BLaER1 treated with 17β-estradiol and CSF1 and Interleukin-3, amounts not matched to agents 10 nM and 100 nM (cell line): ENCODE measurements around the gene CPZ.

Source experiments
- H3K27ac ChIP-seq, 11 experiments: shearing (Covaris generic); formaldehyde crosslinking; 2 replicates each; pipeline ENCODE4 v1.8.1; 2022
- H3K27me3 ChIP-seq, 11 experiments: shearing (Covaris generic); formaldehyde crosslinking; 2 replicates each; pipeline ENCODE4 v1.8.1; 2022
- H3K36me3 ChIP-seq, 11 experiments: shearing (Covaris generic); formaldehyde crosslinking; 2 replicates each; pipeline ENCODE4 v1.8.1; 2022
- H3K4me1 ChIP-seq, 10 experiments: shearing (Covaris generic); formaldehyde crosslinking; 2 replicates each; pipeline ENCODE4 v1.8.1; 2022
- H3K4me2 ChIP-seq, 11 experiments: shearing (Covaris generic); formaldehyde crosslinking; 2 replicates each; pipeline ENCODE4 v1.8.1; 2022
- H3K4me3 ChIP-seq, 10 experiments: shearing (Covaris generic); formaldehyde crosslinking; 2 replicates each; pipeline ENCODE4 v1.8.1; 2022
- H3K9ac ChIP-seq, 11 experiments: shearing (Covaris generic); formaldehyde crosslinking; 2 replicates each; pipeline ENCODE4 v1.8.1; 2022
- H3K9me3 ChIP-seq, 11 experiments: shearing (Covaris generic); formaldehyde crosslinking; replicated peaks in 1 of 11; 2 replicates each; pipeline ENCODE4 v1.8.1; 2022
- H4K20me1 ChIP-seq, 11 experiments: shearing (Covaris generic); formaldehyde crosslinking; 2 replicates each; pipeline ENCODE4 v1.8.1; 2022
- Cebpa-rat ChIP-seq, 11 experiments: shearing (Covaris generic); IDR thresholded peaks; 2 replicates each; pipeline ENCODE4 v1.8.1; 2022

CPZ gene

GRCh38 chr4:8612646-8613045 lies 20.1 kb downstream of the CPZ start:
- peaks cover 9 to 94% (median 73%) of the 10 kb centered on the region in 10 experiments for H3K4me1 ChIP-seq
- H3K9me3 ChIP-seq: no peaks in the 10 kb centered on the region
- H3K27me3 ChIP-seq: peaks cover 0 to 46% (median 23%) of the 10 kb centered on the region in 11 experiments; a peak in 17 of 22 replicates
- no peak for TF ChIP-seq Cebpa-rat (IDR thresholded peaks at IDR 0.05)
- H3K4me3 ChIP-seq: no peak overlapping the region
- H3K4me2 ChIP-seq: peak overlapping the region in 6 of 11 experiments; percentile 1 to 54 (median 36); a peak in 9 of 22 replicates
- no peak overlapping the region for H3K27ac ChIP-seq
- H3K9ac ChIP-seq: no peak overlapping the region
- no peaks in the 10 kb centered on the region for H3K36me3 ChIP-seq
- peaks cover 0 to 54% (median 11%) of the 10 kb centered on the region in 11 experiments; a peak in 12 of 22 replicates for H4K20me1 ChIP-seq

- TF ChIP-seq Cebpa-rat (IDR thresholded peaks at IDR 0.05): no peak
- Histone ChIP-seq H3K4me2 (peak overlapping the region in 10 of 11 experiments; percentile 51 to 86 (median 66); a peak in 17 of 22 replicates), H3K9me3 (no peaks in the 10 kb centered on the region), H3K27me3 (peaks cover 0 to 40% (median 26%) of the 10 kb centered on the region in 11 experiments; a peak in 17 of 22 replicates), H3K9ac (0 out of 22 replicates have a peak overlapping the region, but pooled peaks of 2 of the 11 experiments have one; percentile 13 to 14), H3K27ac (no peak overlapping the region), H3K4me3 (no peak overlapping the region), H3K4me1 (peaks cover 9 to 84% (median 64%) of the 10 kb centered on the region in 10 experiments), H4K20me1 (peaks cover 0 to 46% (median 9%) of the 10 kb centered on the region in 11 experiments; a peak in 11 of 22 replicates), H3K36me3 (no peaks in the 10 kb centered on the region)
These were observed 21.1 kb downstream of the CPZ start for GRCh38 chr4:8613421-8614364.

GRCh38 chr4:8614365-8615193 lies 22.0 kb downstream of the CPZ start:
- TF ChIP-seq Cebpa-rat (IDR thresholded peaks at IDR 0.05): no peak
- Histone ChIP-seq H3K4me1 (peaks cover 9 to 75% (median 56%) of the 10 kb centered on the region in 10 experiments), H3K4me3 (no peak overlapping the region), H4K20me1 (peaks cover 0 to 39% (median 5%) of the 10 kb centered on the region in 11 experiments; a peak in 11 of 22 replicates), H3K9me3 (no peaks in the 10 kb centered on the region), H3K27ac (no peak overlapping the region), H3K36me3 (no peaks in the 10 kb centered on the region), H3K9ac (peak overlapping the region in 2 of 11 experiments; percentile 11 to 13; a peak in 1 of 22 replicates), H3K4me2 (peak overlapping the region; percentile 51 to 86 (median 63)), H3K27me3 (peaks cover 0 to 32% (median 26%) of the 10 kb centered on the region in 11 experiments; a peak in 17 of 22 replicates)

GRCh38 chr4:8615366-8615765 lies 22.8 kb downstream of the CPZ start:
- no peak overlapping the region for H3K4me3 ChIP-seq
- peaks cover 0 to 30% (median 24%) of the 10 kb centered on the region in 11 experiments; a peak in 16 of 22 replicates for H3K27me3 ChIP-seq

GRCh38 chr4:8615921-8616787 lies 23.6 kb downstream of the CPZ start:
- H3K9me3 ChIP-seq: no peaks in the 10 kb centered on the region
- no peak for TF ChIP-seq Cebpa-rat (IDR thresholded peaks at IDR 0.05)
- no peak overlapping the region for H3K9ac ChIP-seq
- no peak overlapping the region for H3K4me3 ChIP-seq
- H3K4me2 ChIP-seq: peak overlapping the region in 8 of 11 experiments; percentile 57 to 86 (median 76); a peak in 13 of 22 replicates
- peaks cover 9 to 59% (median 40%) of the 10 kb centered on the region in 10 experiments for H3K4me1 ChIP-seq
- H3K36me3 ChIP-seq: no peaks in the 10 kb centered on the region
- H3K27me3 ChIP-seq: peaks cover 0 to 30% (median 21%) of the 10 kb centered on the region in 11 experiments; a peak in 16 of 22 replicates
- H3K27ac ChIP-seq: no peak overlapping the region
- H4K20me1 ChIP-seq: peaks cover 0 to 23% (median 0%) of the 10 kb centered on the region in 11 experiments; a peak in 5 of 22 replicates

More at GRCh38 chr4:8615366-8615765, 22.8 kb downstream of the CPZ start:
- peak overlapping the region in 1 of 11 experiments; percentile 11; a peak in 1 of 22 replicates for H3K9ac ChIP-seq
- H4K20me1 ChIP-seq: peaks cover 0 to 31% (median 0%) of the 10 kb centered on the region in 11 experiments; a peak in 7 of 22 replicates
- H3K36me3 ChIP-seq: no peaks in the 10 kb centered on the region
- H3K4me1 ChIP-seq: peaks cover 9 to 67% (median 48%) of the 10 kb centered on the region in 10 experiments
- peak overlapping the region in 9 of 11 experiments; percentile 57 to 86 (median 70); a peak in 18 of 22 replicates for H3K4me2 ChIP-seq
- H3K9me3 ChIP-seq: no peaks in the 10 kb centered on the region
- no peak overlapping the region for H3K27ac ChIP-seq
- no peak for TF ChIP-seq Cebpa-rat (IDR thresholded peaks at IDR 0.05)

GRCh38 chr4:8616831-8617230 lies 24.3 kb downstream of the CPZ start:
- Histone ChIP-seq H3K27ac (no peak overlapping the region), H3K27me3 (peaks cover 0 to 30% (median 21%) of the 10 kb centered on the region in 11 experiments; a peak in 16 of 22 replicates), H4K20me1 (peaks cover 0 to 18% (median 0%) of the 10 kb centered on the region in 11 experiments; a peak in 4 of 22 replicates), H3K4me3 (no peak overlapping the region), H3K36me3 (no peaks in the 10 kb centered on the region), H3K9me3 (no peaks in the 10 kb centered on the region), H3K4me2 (peak overlapping the region in 1 of 11 experiments; percentile 81; a peak in 1 of 22 replicates), H3K4me1 (peaks cover 9 to 52% (median 33%) of the 10 kb centered on the region in 10 experiments), H3K9ac (no peak overlapping the region)
- TF ChIP-seq Cebpa-rat (IDR thresholded peaks at IDR 0.05): no peak

GRCh38 chr4:8617486-8618040 lies 25.0 kb downstream of the CPZ start:
- H3K4me1 ChIP-seq: peaks cover 9 to 47% (median 30%) of the 10 kb centered on the region in 10 experiments
- H3K9me3 ChIP-seq: no peaks in the 10 kb centered on the region
- H3K9ac ChIP-seq: no peak overlapping the region
- peaks cover 0 to 29% (median 21%) of the 10 kb centered on the region in 11 experiments; a peak in 16 of 22 replicates for H3K27me3 ChIP-seq
- H3K4me3 ChIP-seq: no peak overlapping the region
- H3K36me3 ChIP-seq: no peaks in the 10 kb centered on the region
- TF ChIP-seq Cebpa-rat (IDR thresholded peaks at IDR 0.05): no peak
- peaks cover 0 to 18% (median 0%) of the 10 kb centered on the region in 11 experiments; a peak in 4 of 22 replicates for H4K20me1 ChIP-seq
- no peak overlapping the region for H3K27ac ChIP-seq
- H3K4me2 ChIP-seq: no peak overlapping the region
